Caco-2 (cell line): ENCODE data around the gene PPP2R3C. TPM values are rescaled to one million over a fixed set of nuclear protein-coding genes. Genes with fewer than 3 reads are reported as not detected.
A peak's percentile ranks its signal among the peaks of the same experiment; 100 is the strongest.

Experiments
- BruUV-seq: library from RNA; stranded (reverse); fragments of 400-500 nt; replicated peaks from 2 replicates; lab custom pipeline; 2021; lab: Mats Ljungman, UMichigan
- CTCF ChIA-PET: fragments of 300-600 bp; sonication (Branson Sonifier 250); formaldehyde crosslinking; loops from one replicate; lab custom pipeline; 2022; ENCODE audit warnings: antibody characterized with exemption; lab: Charles Lee
- POLR2A ChIA-PET: fragments of 300-600 bp; sonication (Branson Sonifier 250); formaldehyde crosslinking; loops from one replicate; lab custom pipeline; 2022; ENCODE audit warnings: antibody characterized with exemption; lab: Charles Lee
- DNase-seq, 2 experiments: peaks; one replicate each; pipeline versions ENCODE4 v3.0.0 to v3.0.0-alpha.2; 2020 to 2022
- H3K27me3 ChIP-seq: replicated peaks from 2 replicates; pipeline ENCODE4 v1.6.0; 2011; ENCODE audit warnings: low read length; ENCODE audit not compliant: control insufficient read depth, insufficient read depth
- H3K36me3 ChIP-seq: 2 replicates; pipeline ENCODE4 v1.5.1; 2011; ENCODE audit warnings: low read length; ENCODE audit not compliant: control insufficient read depth, insufficient read depth
- H3K4me1 ChIP-seq: fragments of 250-450 bp; sonication (Bioruptor Pico); 2 replicates; pipeline ENCODE4 v1.5.1; 2020; ENCODE audit warnings: mild to moderate bottlenecking
- H3K4me3 ChIP-seq: 2 replicates; pipeline ENCODE4 v1.5.1; 2011; ENCODE audit warnings: low read depth, mild to moderate bottlenecking, control low read depth, low read length
- H3K9me3 ChIP-seq: fragments of 250-450 bp; sonication (Bioruptor Pico); 2 replicates; pipeline ENCODE4 v1.5.1; 2020; ENCODE audit warnings: mild to moderate bottlenecking, moderate library complexity
- H3K27ac Mint-ChIP-seq: one replicate; pipeline ENCODE4 v1.8.0; 2022; ENCODE audit warnings: mixed read lengths; ENCODE audit not compliant: unreplicated experiment
- H3K27me3 Mint-ChIP-seq: one replicate; pipeline ENCODE4 v1.8.0; 2022; ENCODE audit warnings: mixed read lengths; ENCODE audit not compliant: insufficient read depth, unreplicated experiment
- H3K36me3 Mint-ChIP-seq: one replicate; pipeline ENCODE4 v1.8.0; 2022; ENCODE audit warnings: mild to moderate bottlenecking, mixed read lengths; ENCODE audit not compliant: insufficient read depth, unreplicated experiment
- H3K4me1 Mint-ChIP-seq: one replicate; pipeline ENCODE4 v1.8.0; 2022; ENCODE audit warnings: low read depth, mixed read lengths; ENCODE audit not compliant: unreplicated experiment
- H3K4me3 Mint-ChIP-seq: one replicate; pipeline ENCODE4 v1.8.0; 2022; ENCODE audit warnings: mild to moderate bottlenecking, moderate library complexity, mixed read lengths; ENCODE audit not compliant: unreplicated experiment
- H3K9me3 Mint-ChIP-seq: one replicate; pipeline ENCODE4 v1.8.0; 2022; ENCODE audit warnings: mixed read lengths; ENCODE audit not compliant: unreplicated experiment
- intact Hi-C: fragments of 100-400 bp; cut with micrococcal nuclease; formaldehyde crosslinking; loops from one replicate; pipeline ENCODE4 v1.10.0; 2022; ENCODE audit not compliant: unreplicated experiment
- total RNA-seq: library from RNA; stranded (reverse); gene quantifications from 2 replicates; pipeline ENCODE4 v1.2.3, GENCODE V29; 2022
- TF ChIP-seq, protein P1 (sequence below), 2 experiments: fragments of 200-600 bp in 1 of 2; IDR thresholded peaks; 1 replicate in 1 of 2; 2 replicates in 1 of 2; pipeline versions ENCODE4 v1.5.1 to v1.8.0; 2011 to 2022; ENCODE audit warnings: antibody characterized with exemption in 1 of 2, control low read depth in 1 of 2, inconsistent platforms in 1 of 2, low read depth in 1 of 2, low read length in 1 of 2, mild to moderate bottlenecking in 1 of 2, moderate library complexity in 1 of 2; ENCODE audit not compliant: insufficient read depth in 1 of 2, severe bottlenecking in 1 of 2, unreplicated experiment in 1 of 2

Gene PPP2R3C
- total RNA-seq, 1 experiment from 2014 or later, result 23.3 TPM

GRCh38 chr14:35047976-35048513 lies 73.7 kb downstream of the PPP2R3C start:
- TF ChIP-seq, protein P1, sequence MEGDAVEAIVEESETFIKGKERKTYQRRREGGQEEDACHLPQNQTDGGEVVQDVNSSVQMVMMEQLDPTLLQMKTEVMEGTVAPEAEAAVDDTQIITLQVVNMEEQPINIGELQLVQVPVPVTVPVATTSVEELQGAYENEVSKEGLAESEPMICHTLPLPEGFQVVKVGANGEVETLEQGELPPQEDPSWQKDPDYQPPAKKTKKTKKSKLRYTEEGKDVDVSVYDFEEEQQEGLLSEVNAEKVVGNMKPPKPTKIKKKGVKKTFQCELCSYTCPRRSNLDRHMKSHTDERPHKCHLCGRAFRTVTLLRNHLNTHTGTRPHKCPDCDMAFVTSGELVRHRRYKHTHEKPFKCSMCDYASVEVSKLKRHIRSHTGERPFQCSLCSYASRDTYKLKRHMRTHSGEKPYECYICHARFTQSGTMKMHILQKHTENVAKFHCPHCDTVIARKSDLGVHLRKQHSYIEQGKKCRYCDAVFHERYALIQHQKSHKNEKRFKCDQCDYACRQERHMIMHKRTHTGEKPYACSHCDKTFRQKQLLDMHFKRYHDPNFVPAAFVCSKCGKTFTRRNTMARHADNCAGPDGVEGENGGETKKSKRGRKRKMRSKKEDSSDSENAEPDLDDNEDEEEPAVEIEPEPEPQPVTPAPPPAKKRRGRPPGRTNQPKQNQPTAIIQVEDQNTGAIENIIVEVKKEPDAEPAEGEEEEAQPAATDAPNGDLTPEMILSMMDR (IDR thresholded peaks at IDR 0.05; ENCODE audit: insufficient read depth in 1 of 2, low read depth in 1 of 2, low read length in 1 of 2, severe bottlenecking in 1 of 2, unreplicated experiment in 1 of 2), result no peak
- Histone ChIP-seq H3K9me3 (no peaks in the 10 kb centered on the region), H3K4me3 (no peak overlapping the region), H3K4me1 (peaks cover 30% of the 10 kb centered on the region), H3K36me3 (no peaks in the 10 kb centered on the region), H3K27me3 (no peaks in the 10 kb centered on the region)
- Mint-ChIP-seq H3K36me3 (peaks cover 52% of the 10 kb centered on the region), H3K4me3 (peak overlapping the region; percentile 90), H3K9me3 (no peaks in the 10 kb centered on the region), H3K27me3 (no peaks in the 10 kb centered on the region), H3K27ac (peak overlapping the region; percentile 42), H3K4me1 (peaks cover 17% of the 10 kb centered on the region)
- TSS peak; percentile 45 for BruUV-seq
- CTCF ChIA-PET, result no interaction called here
- intact Hi-C loops, result loop anchor here (2.0 to 10.0 kb wide), 4 partner anchors 75 to 357 kb away; partner anchors contain the start of genes BAZ1A, NFKBIA, PRORP and PSMA6
- DNase-seq, result no peak
- POLR2A ChIA-PET, result interaction anchor here (2.7 kb wide), 1 partner anchor 74 kb away, joined by 35 read pairs; the partner anchor contains the start of genes PPP2R3C and PRORP

DNA sequence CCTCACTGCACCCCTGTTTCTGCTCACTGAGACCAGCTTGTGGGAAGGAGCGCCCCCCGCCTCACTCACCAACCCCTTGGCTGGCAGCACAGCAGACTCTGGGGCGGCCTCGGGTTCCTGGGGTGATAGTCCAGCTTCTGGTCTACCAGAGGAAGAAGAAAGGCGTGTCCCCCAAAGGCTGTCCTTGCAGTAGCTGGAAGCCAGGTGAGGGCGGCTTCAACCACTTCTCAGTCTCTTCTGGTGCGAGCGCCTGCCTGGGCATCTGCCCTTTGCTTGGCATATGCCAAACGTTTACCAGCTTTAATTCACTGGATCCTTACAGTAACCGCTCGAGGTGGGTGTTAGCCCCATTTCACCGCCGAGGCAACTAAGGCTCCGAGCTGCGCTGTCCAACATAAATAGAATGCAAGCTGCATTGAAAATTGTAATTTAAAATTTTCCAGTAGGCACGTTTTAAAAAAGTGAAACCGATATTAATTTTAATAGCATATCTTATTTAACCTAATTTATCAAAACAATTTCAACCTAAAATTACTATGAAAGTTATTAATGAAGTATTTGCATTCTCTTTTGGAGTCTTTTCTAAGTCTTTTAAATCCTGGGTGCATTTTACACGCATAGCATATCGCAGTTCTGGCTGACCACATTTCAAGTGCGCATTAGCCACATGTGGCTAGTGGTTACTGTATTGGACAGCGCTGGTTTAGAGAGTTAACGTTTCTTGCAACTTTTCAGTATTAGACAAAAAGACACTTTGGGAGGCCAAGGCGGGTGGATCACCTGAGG lies 74.8 kb downstream of the PPP2R3C start:
- H3K9me3 ChIP-seq, result no peaks in the 10 kb centered on the region
- CTCF ChIA-PET, result interaction anchor here (1.2 to 1.3 kb wide), 2 partner anchors 65 to 174 kb away, joined by 5 to 6 read pairs; no protein-coding TSS in a partner anchor
- no peaks in the 10 kb centered on the region for H3K36me3 ChIP-seq
- Mint-ChIP-seq H3K4me1 (peaks cover 17% of the 10 kb centered on the region), H3K36me3 (peaks cover 49% of the 10 kb centered on the region), H3K27me3 (no peaks in the 10 kb centered on the region), H3K4me3 (peak overlapping the region; percentile 90), H3K9me3 (no peaks in the 10 kb centered on the region), H3K27ac (peak overlapping the region; percentile 98)
- H3K4me1 ChIP-seq, result peaks cover 28% of the 10 kb centered on the region
- TF ChIP-seq, protein P1 (IDR thresholded peaks at IDR 0.05; ENCODE audit: insufficient read depth in 1 of 2, low read depth in 1 of 2, low read length in 1 of 2, severe bottlenecking in 1 of 2, unreplicated experiment in 1 of 2), result no peak
- POLR2A ChIA-PET, result interaction anchor here (0.6 to 2.7 kb wide), 7 partner anchors 10 to 300 kb away, joined by 3 to 35 read pairs (median 10); partner anchors contain the start of genes PPP2R3C, PRORP, PSMA6 and SRP54
- DNase-seq, result peak in 1 of 2 experiments; percentile 64
- H3K4me3 ChIP-seq, result peak overlapping the region; percentile 93
- no TSS peak for BruUV-seq
- intact Hi-C loops, result loop anchor here (1.0 to 10.0 kb wide), 5 partner anchors 65 to 358 kb away; partner anchors contain the start of genes BAZ1A, NFKBIA, PRORP and PSMA6
- H3K27me3 ChIP-seq, result no peaks in the 10 kb centered on the region
